Measurements from ENCODE around the gene LLCFC1. TPM values are rescaled to one million over a fixed set of nuclear protein-coding genes. Genes with fewer than 3 reads are reported as not detected.

The LLCFC1 gene
- polyA plus RNA-seq, 1 of the 3 experiments (the other 2 are of a cell fraction) = not detected

GRCh38 chr7:142916508-142916907 is 22.8 kb upstream of the LLCFC1 start:
- no peaks in the 10 kb centered on the region for H3K79me2 ChIP-seq (ENCODE audit: insufficient read depth)
- peaks cover 12% of the 10 kb centered on the region; the same call in 1 of the 2 replicates for H3K27me3 ChIP-seq (ENCODE audit: insufficient read depth)
- no peak for TF ChIP-seq FOXM1 (IDR thresholded peaks at IDR 0.05; ENCODE audit: low read depth)
- no peak for TF ChIP-seq RFX5 (IDR thresholded peaks at IDR 0.05; ENCODE audit: low read length)
- TF ChIP-seq SIN3A (IDR thresholded peaks at IDR 0.05; ENCODE audit: borderline replicate concordance, low read depth, low read length) = no peak
- no peak for TF ChIP-seq NRF1 (IDR thresholded peaks at IDR 0.05; ENCODE audit: low read depth, low read length)
- TF ChIP-seq, protein P1, sequence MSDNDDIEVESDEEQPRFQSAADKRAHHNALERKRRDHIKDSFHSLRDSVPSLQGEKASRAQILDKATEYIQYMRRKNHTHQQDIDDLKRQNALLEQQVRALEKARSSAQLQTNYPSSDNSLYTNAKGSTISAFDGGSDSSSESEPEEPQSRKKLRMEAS (IDR thresholded peaks at IDR 0.05; ENCODE audit: low read depth) = no peak
- no peak for TF ChIP-seq YY1 (IDR thresholded peaks at IDR 0.05; ENCODE audit: low read depth)
- TF ChIP-seq MEF2A (IDR thresholded peaks at IDR 0.05; ENCODE audit: borderline replicate concordance, low read depth) = no peak
- TF ChIP-seq FOXJ3 (CRISPR knock-in tag; IDR thresholded peaks at IDR 0.05) = no peak
- no peak for TF ChIP-seq POLR2AphosphoS5 (IDR thresholded peaks at IDR 0.05; ENCODE audit: low read depth, low read length)
- TF ChIP-seq, protein P2, sequence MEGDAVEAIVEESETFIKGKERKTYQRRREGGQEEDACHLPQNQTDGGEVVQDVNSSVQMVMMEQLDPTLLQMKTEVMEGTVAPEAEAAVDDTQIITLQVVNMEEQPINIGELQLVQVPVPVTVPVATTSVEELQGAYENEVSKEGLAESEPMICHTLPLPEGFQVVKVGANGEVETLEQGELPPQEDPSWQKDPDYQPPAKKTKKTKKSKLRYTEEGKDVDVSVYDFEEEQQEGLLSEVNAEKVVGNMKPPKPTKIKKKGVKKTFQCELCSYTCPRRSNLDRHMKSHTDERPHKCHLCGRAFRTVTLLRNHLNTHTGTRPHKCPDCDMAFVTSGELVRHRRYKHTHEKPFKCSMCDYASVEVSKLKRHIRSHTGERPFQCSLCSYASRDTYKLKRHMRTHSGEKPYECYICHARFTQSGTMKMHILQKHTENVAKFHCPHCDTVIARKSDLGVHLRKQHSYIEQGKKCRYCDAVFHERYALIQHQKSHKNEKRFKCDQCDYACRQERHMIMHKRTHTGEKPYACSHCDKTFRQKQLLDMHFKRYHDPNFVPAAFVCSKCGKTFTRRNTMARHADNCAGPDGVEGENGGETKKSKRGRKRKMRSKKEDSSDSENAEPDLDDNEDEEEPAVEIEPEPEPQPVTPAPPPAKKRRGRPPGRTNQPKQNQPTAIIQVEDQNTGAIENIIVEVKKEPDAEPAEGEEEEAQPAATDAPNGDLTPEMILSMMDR (IDR thresholded peaks at IDR 0.05) = no peak
- TF ChIP-seq TCF12 (IDR thresholded peaks at IDR 0.05) = no peak
- TF ChIP-seq, protein P3, sequence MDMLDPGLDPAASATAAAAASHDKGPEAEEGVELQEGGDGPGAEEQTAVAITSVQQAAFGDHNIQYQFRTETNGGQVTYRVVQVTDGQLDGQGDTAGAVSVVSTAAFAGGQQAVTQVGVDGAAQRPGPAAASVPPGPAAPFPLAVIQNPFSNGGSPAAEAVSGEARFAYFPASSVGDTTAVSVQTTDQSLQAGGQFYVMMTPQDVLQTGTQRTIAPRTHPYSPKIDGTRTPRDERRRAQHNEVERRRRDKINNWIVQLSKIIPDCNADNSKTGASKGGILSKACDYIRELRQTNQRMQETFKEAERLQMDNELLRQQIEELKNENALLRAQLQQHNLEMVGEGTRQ (IDR thresholded peaks at IDR 0.05; ENCODE audit: borderline replicate concordance, low read depth, low read length) = no peak
- TF ChIP-seq USF1 (IDR thresholded peaks at IDR 0.05; ENCODE audit: borderline replicate concordance, low read depth) = no peak
- no peak for TF ChIP-seq ZBTB33 (IDR thresholded peaks at IDR 0.05; ENCODE audit: borderline replicate concordance, low read depth)
- no peak for TF ChIP-seq CHD2 (IDR thresholded peaks at IDR 0.05; ENCODE audit: low read length, partially characterized antibody)
- TF ChIP-seq, protein P4, sequence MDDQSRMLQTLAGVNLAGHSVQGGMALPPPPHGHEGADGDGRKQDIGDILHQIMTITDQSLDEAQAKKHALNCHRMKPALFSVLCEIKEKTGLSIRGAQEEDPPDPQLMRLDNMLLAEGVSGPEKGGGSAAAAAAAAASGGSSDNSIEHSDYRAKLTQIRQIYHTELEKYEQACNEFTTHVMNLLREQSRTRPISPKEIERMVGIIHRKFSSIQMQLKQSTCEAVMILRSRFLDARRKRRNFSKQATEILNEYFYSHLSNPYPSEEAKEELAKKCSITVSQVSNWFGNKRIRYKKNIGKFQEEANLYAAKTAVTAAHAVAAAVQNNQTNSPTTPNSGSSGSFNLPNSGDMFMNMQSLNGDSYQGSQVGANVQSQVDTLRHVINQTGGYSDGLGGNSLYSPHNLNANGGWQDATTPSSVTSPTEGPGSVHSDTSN (IDR thresholded peaks at IDR 0.05) = no peak
- TF ChIP-seq RCOR1 (IDR thresholded peaks at IDR 0.05; ENCODE audit: low read length) = no peak
- TF ChIP-seq SMC3 (IDR thresholded peaks at IDR 0.05; ENCODE audit: low read depth, low read length) = no peak
- TF ChIP-seq ELF1 (IDR thresholded peaks at IDR 0.05) = no peak
- TF ChIP-seq EZH2phosphoT487 (IDR thresholded peaks at IDR 0.05; ENCODE audit: borderline replicate concordance, low read depth) = no peak
- H3F3A ChIP-seq (replicated peaks; ENCODE audit: insufficient read depth) = no peaks in the 10 kb centered on the region
- H3K9ac ChIP-seq = no peak overlapping the region
- H3K4me2 ChIP-seq = no peak overlapping the region
- H3K9me3 ChIP-seq = no peaks in the 10 kb centered on the region
- WGBS (ENCODE audit: low lambda C conversion rate) = 8% methylated on average over 2 of the region's 2 CpGs
- no peak overlapping the region for H3K4me3 ChIP-seq (ENCODE audit: low read depth in 2 of 2, low read length in 1 of 2)
- H4K20me1 ChIP-seq (ENCODE audit: insufficient read depth) = no peaks in the 10 kb centered on the region
- POLR2A ChIA-PET = no interaction called here
- no peaks in the 10 kb centered on the region for H3K9me2 ChIP-seq
- no peaks in the 10 kb centered on the region for H3K36me3 ChIP-seq (replicated peaks in 1 of 2; ENCODE audit: control insufficient read depth in 1 of 2, insufficient read depth in 2 of 2, low read length in 1 of 2)
- no peaks in the 10 kb centered on the region for H3K4me1 ChIP-seq (ENCODE audit: control insufficient read depth in 1 of 2, insufficient read depth in 2 of 2, low read depth in 1 of 2, low read length in 1 of 2)
- no peak for DNase-seq
- CTCF ChIA-PET = interaction anchor here (0.6 to 2.0 kb wide), 4 partner anchors 10 to 323 kb away, joined by 3 to 6 read pairs (median 4); no protein-coding TSS in a partner anchor
- H2AFZ ChIP-seq (ENCODE audit: low read depth) = no peak overlapping the region
- no peak overlapping the region for H3K27ac ChIP-seq (ENCODE audit: low read depth in 2 of 2, low read length in 1 of 2)
